ENCODE results near the gene TMEM255B. TPM values are rescaled to one million over a fixed set of nuclear protein-coding genes. Genes with fewer than 3 reads are reported as not detected.

The TMEM255B gene
- total and polyA plus RNA-seq, 2 donors (not counting 3 experiments of a cell fraction or from before 2014, with no cell fraction given): 105 to 121 TPM

DNA sequence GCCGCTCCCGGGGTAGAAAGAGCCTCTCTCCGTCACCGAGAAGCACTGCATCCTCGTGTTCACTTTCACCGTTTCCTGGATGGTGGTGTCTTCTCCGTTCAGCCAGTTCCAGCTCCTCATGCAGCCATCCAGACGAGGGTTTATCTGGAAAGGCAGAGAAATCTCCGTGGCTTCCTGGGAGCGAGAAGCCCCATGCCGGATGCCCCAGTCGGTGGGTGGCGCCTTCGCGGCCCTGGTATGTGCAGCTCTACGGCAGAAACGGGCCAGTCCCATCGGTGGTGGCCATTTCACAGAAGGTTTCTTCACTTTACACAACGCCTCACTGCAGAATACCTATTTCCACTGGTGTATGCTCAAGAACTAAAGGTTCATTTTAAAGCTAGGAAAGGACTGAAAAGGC lies 68.0 kb downstream of the TMEM255B start:
- no peak for TF ChIP-seq GATA2 (IDR thresholded peaks at IDR 0.05; ENCODE audit: insufficient read depth, insufficient read length, low read depth, low read length)
- TF ChIP-seq POLR2AphosphoS5 (IDR thresholded peaks at IDR 0.05; ENCODE audit: insufficient read depth, low read depth, low read length): no peak
- no peak for TF ChIP-seq POLR2A (IDR thresholded peaks at IDR 0.05; ENCODE audit: low read depth, low read length)
- TF ChIP-seq, protein P1, sequence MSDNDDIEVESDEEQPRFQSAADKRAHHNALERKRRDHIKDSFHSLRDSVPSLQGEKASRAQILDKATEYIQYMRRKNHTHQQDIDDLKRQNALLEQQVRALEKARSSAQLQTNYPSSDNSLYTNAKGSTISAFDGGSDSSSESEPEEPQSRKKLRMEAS (IDR thresholded peaks at IDR 0.05; ENCODE audit: insufficient read depth, insufficient read length): no peak
- no peak for TF ChIP-seq MYC (IDR thresholded peaks at IDR 0.05; ENCODE audit: low read depth, low read length)
- TF ChIP-seq JUN (IDR thresholded peaks at IDR 0.05; ENCODE audit: borderline replicate concordance, insufficient read depth, insufficient read length, low read depth): no peak
- TF ChIP-seq FOS (IDR thresholded peaks at IDR 0.05; ENCODE audit: borderline replicate concordance, insufficient read depth, low read length): no peak
- no peak for TF ChIP-seq EZH2 (IDR thresholded peaks at IDR 0.05; ENCODE audit: borderline replicate concordance, low read depth, low read length, severe bottlenecking)
- TF ChIP-seq, protein P2, sequence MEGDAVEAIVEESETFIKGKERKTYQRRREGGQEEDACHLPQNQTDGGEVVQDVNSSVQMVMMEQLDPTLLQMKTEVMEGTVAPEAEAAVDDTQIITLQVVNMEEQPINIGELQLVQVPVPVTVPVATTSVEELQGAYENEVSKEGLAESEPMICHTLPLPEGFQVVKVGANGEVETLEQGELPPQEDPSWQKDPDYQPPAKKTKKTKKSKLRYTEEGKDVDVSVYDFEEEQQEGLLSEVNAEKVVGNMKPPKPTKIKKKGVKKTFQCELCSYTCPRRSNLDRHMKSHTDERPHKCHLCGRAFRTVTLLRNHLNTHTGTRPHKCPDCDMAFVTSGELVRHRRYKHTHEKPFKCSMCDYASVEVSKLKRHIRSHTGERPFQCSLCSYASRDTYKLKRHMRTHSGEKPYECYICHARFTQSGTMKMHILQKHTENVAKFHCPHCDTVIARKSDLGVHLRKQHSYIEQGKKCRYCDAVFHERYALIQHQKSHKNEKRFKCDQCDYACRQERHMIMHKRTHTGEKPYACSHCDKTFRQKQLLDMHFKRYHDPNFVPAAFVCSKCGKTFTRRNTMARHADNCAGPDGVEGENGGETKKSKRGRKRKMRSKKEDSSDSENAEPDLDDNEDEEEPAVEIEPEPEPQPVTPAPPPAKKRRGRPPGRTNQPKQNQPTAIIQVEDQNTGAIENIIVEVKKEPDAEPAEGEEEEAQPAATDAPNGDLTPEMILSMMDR (IDR thresholded peaks at IDR 0.05; ENCODE audit: extremely low read depth in 1 of 2, insufficient read depth in 1 of 2, low read depth in 1 of 2, low read length in 2 of 2): no peak
- Histone ChIP-seq H2AFZ (ENCODE audit: low read depth, low read length) (no peak overlapping the region), H3K36me3 (ENCODE audit: control insufficient read depth in 2 of 2, extremely low read depth in 1 of 2, insufficient read depth in 2 of 2, low read length in 2 of 2) (peaks cover 0 to 11% of the 10 kb centered on the region in 2 experiments), H4K20me1 (replicated peaks; ENCODE audit: control insufficient read depth, extremely low read depth, insufficient read depth, low read length) (no peaks in the 10 kb centered on the region), H3K9me1 (replicated peaks; ENCODE audit: control insufficient read depth, extremely low read depth, insufficient read depth, low read length) (no peaks in the 10 kb centered on the region), H3K79me2 (ENCODE audit: control insufficient read depth, insufficient read depth, low read length) (no peaks in the 10 kb centered on the region), H3K27ac (ENCODE audit: insufficient read depth, low read depth, low read length) (no peak overlapping the region), H3K4me3 (replicated peaks in 1 of 3; ENCODE audit: insufficient read depth in 1 of 3, low read depth in 1 of 3, low read length in 3 of 3) (no peak overlapping the region), H3K4me1 (ENCODE audit: control insufficient read depth, extremely low read depth, insufficient read depth, low read length) (no peaks in the 10 kb centered on the region), H3K27me3 (ENCODE audit: control insufficient read depth in 2 of 2, insufficient read depth in 2 of 2, low read length in 2 of 2) (no peaks in the 10 kb centered on the region), H3K9me3 (replicated peaks; ENCODE audit: control insufficient read depth, insufficient read depth, low read length) (no peaks in the 10 kb centered on the region), H3K4me2 (ENCODE audit: insufficient read depth, low read length) (no peak overlapping the region), H3K9ac (replicated peaks; ENCODE audit: extremely low read depth, insufficient read depth, low read length) (no peak overlapping the region)
- FAIRE-seq (no peak), DNase-seq (ENCODE audit: low read depth, low spot score) (no peak)
- no TSS peak for BruUV-seq (replicated peaks)
- dilution Hi-C loops (cut with MboI; ENCODE audit: extremely low pct_ligation_motif_present, low sequenced_read_pairs) (no loop called here), intact Hi-C loops (cut with micrococcal nuclease) (no loop called here)
- POLR2A ChIA-PET: no interaction called here
- CTCF ChIA-PET: no interaction called here
